GM18498 (cell line): ENCODE measurements around the gene KHDC4.

Experiments
- ATAC-seq: cut with Tn5 transposase; IDR thresholded peaks from one replicate; pipeline ENCODE4 v1.9.1; 2021; ENCODE audit warnings: mild to moderate bottlenecking, moderate library complexity; ENCODE audit not compliant: unreplicated experiment

Gene KHDC4

DNA sequence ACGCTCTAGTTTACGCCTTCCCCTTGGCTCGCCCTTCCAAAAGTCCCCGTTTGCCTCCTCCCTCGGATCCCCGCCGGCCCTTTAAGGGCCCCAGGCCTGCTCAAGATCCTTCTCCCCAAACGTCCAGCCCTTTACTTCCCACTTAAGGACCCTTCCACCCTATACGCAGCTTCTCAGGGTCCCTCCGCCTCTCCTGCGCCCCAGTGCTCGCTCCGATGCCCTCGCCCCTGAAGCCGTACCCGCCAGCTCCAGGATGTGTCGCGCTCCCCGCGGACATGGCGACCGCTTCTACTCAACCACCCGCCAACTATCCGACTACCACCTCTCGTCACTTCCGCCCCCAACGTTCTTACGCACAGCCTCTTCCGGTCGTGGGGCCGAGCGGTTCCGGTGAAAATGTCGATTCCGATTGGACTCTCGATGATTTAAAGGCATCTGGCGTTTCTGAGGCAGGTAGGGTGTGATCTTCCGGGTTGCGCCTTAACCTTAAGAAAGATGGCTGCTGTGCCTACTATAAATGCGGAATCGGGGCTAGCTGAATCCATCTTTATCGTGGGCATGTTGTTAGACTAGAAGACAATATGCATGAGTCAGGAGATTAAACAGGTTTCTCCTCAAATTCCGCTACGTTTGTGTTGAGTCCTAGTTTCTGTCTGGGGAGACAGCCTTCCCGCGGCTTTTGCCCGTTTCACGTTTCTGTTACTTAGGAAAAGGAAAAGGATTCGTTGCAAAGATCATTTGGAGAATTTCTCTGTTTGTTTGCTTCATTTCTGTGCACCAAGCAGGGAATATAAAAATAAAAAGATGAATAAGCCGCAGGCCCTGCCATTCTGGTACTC is at the start of gene KHDC4:
KHDC4 (minus strand) TSS at position 317 of the 839 bp plus-strand sequence; CDS start at position 277, 40 bp downstream.
- ATAC-seq: peak; percentile 89

- ATAC-seq: peak; percentile 46
Measured at GRCh38 chr1:155983191-155984024, 49.2 kb upstream of the KHDC4 start.

DNA sequence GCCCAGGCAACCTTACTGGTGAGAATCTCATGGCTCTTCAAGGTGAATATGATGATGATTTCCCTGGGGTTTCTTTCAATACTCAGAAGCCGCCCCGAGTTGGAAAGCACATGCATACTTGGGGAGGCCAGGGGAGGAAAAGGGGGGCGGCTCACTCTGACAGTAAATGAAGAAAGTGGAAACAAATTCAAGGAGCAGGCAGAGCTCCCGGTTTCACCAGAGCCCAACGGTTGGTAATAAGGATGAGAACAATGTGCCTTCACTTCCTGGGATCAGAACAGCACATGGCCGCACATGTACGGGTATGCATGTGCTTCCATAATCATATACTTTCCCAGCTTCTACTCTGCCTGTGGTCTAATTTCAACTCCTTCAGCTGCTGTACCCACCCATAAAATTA is 47.9 kb upstream of the KHDC4 start:
- no peak for ATAC-seq

GRCh38 chr1:155981266-155982088 is 47.3 kb upstream of the KHDC4 start:
- no peak for ATAC-seq

DNA sequence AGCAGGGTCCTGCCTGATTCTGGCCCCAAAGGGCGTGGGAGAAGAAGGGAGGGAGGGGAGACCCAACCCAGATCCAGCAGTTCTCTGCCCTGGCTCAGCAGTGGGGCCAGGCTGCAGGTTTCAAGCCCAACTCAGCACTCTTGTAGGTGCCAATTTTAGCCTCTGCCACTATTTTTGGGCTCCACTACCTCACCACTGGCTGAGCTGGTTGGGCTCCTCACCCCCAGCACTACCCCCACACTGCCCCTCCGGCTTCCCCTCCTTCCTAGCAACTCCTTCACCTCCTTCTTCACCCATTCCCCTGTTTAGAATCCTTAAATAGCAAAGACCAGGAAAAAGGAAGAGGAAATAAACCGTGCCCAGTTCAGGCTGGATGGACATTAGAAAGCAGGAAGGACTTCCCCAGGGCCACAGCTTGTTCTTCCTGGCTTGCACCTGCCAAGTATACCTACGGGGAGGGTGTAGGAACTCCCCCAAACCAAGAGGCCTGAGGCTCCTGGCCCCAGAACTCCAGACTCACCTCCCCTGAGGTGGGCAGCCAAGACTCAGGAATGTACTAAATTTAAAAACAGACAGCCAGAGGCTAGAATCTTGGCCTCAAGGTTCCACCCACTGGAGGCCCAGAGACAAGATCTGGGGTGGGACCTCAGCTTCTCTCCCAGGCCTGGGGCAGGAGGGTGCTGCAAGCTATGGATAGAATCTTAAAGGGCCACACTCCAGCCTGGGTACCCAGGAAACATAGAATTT is 45.6 kb upstream of the KHDC4 start:
- peak; percentile 34 for ATAC-seq

GRCh38 chr1:155978973-155979429 is 44.8 kb upstream of the KHDC4 start:
- no peak for ATAC-seq

DNA sequence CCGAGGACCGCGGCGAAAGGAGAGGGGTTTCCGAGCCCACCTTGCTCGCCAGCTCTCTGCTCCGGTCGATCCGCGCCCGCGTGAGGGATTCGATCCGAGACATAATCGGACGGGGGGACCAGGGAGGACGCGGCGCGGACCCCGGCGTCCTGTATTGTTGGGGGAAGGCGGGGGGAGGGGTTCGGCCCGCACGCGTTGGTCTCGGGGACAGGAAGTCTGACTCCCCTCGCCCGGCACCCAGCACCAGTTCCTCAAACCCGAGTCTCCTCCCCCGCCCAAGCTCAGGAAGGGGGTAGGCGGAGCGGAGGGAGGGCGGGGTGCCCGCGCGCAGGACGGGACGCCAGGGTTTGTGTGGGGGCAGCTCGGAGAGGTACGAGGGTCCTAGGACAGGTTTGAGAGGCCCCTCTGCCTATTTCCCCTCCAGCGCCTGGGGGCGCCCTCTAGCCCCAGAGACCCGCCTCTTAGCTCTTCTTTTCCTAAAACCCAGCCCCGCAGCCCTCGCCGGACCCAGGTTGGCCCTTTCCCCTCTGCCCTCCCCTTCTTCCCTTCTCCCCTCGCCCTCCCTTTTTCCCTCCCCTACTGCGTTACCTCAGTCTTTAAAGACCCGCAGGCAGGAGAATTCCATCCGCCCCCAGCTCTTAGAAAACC is 44.2 kb upstream of the KHDC4 start, which contains the start of gene ARHGEF2:
ARHGEF2 (minus strand) TSS at position 223 of the 648 bp plus-strand sequence; CDS start at position 103, 120 bp downstream.
- ATAC-seq: peak; percentile 61

GRCh38 chr1:155977690-155978324 is 43.6 kb upstream of the KHDC4 start:
- no peak for ATAC-seq

DNA sequence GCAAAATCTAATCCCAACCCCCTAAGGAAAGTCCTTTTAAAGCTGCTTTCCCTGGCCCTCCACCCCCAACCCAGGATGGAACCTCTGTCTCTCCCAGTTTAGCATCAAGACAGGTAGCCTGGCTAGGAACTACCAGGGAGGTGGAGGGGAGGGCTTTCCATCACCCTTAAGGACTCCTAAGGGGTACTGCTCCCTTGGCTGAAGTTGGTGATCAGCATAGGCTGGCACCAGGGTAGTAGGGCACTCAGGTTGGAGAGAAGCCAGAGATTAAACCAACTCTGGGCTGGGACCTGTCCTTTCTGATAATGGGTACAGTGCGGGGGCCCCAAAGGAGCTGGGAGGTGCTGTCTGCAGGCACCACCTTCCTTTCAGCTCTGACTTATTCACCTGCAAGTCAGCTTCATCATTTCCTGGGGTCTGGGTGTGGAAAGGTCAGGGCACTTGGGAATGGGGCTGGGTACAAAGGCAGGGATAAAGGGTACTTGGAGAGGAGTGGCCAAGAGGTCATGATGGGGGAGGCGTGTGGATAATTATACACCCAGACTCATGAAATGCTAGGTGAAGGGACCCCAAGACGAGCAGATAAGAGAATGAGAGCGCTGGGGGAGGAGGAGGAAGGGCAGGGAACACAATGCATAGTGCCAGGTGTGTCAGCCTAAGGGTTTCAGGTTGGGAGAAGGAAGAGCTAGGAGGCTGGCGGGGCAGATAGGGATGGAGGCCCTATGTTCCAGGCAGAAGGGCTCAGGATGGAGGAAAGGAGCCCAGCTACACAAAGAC is 42.9 kb upstream of the KHDC4 start:
- no peak for ATAC-seq

DNA sequence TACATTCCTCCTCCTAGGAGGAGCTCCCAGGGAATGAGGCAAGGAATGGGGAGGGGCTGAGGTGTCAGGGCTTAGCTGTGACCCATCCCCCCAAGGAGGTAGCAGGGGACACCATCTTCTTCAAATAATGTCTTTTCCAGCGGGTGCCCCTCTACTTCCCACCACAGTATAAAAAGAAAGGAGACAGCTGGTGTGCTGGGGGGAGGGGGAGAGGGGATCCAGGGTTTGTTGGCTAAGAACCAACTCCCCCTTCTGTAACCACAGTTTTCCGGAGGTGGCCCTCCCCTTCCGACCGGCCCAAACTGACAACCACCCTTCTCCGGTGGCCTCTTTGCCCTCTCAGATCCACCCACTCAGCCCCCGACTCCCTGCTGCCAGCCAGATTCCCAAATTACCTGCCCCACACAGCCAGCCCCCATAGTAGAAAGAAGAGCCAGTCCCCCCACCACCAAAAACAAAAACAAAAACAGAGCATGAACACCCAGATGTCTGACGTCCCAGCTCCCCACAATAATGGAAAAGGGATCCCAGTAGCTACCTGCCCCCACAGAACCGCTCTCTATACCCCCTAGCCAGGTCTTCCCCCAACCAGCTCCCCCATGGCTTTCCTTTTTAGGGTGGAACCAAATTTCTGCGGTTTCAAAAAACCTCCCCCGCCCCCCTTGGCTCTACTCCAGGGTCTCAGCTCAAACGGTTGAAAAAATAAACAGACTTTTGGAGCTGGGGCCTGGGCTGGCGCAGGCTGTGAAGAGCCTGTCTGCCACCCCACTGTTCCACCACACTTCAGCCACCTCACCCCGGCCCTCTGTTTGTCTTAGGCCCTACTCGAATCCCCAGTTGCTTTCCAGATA is 42.1 kb upstream of the KHDC4 start:
- no peak for ATAC-seq

DNA sequence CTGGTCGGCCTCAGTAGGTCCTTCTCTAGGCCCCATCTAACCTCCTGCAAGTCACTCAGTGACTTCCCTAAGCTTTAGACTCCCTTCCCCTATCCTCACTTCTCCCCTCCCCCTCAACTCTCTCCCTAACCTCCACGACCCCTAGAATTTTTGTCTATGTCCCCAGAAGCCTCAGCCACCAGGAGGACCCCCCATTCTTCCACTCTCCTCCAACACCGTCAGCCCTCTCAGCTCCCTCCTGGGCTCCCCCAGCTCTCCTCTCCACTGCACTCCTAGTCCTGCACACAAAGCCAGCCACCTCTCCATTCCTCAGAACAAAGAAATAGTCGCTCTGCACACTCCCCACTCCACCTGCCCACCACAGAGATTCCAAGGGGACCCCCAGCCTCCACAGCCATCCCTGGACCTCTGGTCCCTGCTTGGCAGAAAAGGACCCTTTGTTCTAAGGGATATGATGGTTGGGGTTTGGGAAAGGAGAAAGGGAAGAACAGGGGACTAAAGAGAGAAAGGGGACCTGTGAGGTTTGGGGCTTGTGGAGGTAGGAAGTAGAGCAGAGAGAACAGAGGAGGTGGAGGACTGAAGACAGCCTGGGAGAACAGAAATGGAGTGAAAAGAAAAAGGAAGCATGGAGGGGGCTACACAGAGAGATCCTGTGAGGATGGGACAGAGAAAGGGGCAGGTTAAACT is 41.3 kb upstream of the KHDC4 start:
- no peak for ATAC-seq

DNA sequence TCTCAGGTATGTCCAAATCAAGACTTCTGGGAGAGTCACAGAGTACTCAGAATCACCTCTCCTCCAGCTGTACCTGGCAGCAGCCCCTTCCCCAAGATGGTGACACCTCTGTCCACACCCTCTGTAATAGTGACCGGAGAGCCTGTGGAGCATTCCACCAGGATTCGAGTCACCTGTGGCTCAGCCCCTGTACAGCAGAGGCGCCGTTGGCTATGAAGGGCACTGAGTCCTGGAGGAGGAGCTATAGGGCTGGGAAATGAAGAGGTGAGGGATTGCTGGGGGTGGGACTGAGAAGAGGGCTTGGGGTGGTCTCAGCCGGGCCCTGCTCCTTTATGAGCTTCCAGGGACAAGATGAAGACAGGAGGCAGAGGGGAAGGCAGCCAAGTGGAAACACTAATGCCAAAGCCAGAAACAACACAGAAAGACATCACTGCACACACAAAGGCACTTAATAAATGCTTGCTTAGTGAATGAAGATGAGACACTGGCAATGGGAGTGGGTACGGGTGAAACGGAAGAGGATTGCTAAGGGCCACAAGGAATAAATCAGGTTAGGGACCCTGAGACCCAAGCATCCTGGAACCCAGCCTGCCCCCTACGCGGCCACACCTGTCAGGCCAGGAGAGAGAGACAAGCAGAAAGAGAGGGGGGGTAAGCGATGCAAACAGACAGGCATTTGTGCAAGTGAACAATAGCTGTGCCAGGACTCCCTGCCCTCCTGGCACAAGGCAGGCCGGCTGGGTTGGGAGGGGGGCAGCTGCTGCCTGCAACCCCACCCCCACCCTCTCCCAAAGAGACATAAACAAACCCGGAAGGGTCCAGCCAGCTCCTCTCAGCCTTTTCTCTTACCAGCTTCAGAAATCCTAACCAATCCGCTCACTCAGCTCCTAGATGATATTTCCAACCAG is 40.2 kb upstream of the KHDC4 start:
- no peak for ATAC-seq

GRCh38 chr1:155973723-155974122 is 39.5 kb upstream of the KHDC4 start:
- no peak for ATAC-seq

DNA sequence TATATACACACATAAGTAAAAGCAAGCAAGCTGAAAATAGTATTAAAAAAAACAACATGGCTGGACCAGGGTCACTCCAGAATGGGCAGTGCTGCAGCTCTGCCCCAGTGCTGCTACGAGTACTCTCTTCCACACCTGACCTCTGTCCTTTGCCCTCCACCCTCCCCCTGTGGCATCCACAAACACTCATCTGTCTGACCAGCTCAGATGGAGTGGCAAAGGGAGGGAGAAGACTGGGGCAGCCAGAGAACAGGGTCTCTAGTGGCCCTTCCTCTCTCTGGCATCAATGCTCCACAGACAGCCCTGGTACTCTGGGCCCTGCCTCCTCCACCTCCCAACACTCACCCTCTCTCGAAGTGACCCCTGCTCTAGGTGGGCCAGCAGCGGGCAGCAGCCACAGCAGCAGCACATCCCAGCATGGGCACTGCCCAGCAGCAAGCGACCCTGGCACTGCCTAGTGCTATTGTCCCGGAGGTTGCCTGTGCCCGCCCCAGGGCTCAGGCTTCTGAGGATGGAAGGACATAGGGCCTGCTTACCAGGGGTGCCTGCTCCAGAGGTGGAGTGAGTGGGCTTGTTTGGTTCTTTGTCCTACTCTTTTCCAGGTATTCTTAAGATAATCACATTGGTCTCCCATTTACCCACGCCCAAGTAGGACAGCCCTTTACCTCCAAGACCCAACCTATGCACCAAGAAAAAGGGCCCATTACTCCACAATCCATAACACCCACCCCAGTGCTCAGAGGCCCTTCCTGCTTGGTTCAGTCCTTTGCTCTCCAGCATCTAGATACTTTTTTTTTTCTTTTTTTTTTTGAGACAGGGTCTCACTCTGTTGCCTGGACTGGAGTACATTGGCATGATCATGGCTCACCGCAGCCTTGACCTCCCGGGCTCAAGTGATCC is 37.9 kb upstream of the KHDC4 start:
- no peak for ATAC-seq
